GM06990 (cell line): ENCODE data around the gene MESD.

Experiments used
- DNase-seq: peaks from one replicate; pipeline ENCODE4 v3.0.0-alpha.2; 2011; ENCODE audit not compliant: insufficient read length; ENCODE audit errors: extremely low read depth
- H3K27me3 ChIP-seq: replicated peaks from 2 replicates; pipeline ENCODE4 v1.6.0; 2011; ENCODE audit warnings: low read length; ENCODE audit not compliant: control insufficient read depth, insufficient read depth
- H3K36me3 ChIP-seq: 2 replicates; pipeline ENCODE4 v1.5.1; 2011; ENCODE audit warnings: low read length; ENCODE audit not compliant: control insufficient read depth, insufficient read depth
- H3K4me3 ChIP-seq: replicated peaks from 2 replicates; pipeline ENCODE4 v1.5.1; 2011; ENCODE audit warnings: low read depth, mild to moderate bottlenecking, control low read depth, low read length
- CTCF ChIP-seq: IDR thresholded peaks from 2 replicates; pipeline ENCODE4 v1.5.1; 2011; ENCODE audit warnings: low read length, control low read depth, mild to moderate bottlenecking, inconsistent platforms; ENCODE audit not compliant: insufficient read depth, poor library complexity, severe bottlenecking

Gene MESD

DNA sequence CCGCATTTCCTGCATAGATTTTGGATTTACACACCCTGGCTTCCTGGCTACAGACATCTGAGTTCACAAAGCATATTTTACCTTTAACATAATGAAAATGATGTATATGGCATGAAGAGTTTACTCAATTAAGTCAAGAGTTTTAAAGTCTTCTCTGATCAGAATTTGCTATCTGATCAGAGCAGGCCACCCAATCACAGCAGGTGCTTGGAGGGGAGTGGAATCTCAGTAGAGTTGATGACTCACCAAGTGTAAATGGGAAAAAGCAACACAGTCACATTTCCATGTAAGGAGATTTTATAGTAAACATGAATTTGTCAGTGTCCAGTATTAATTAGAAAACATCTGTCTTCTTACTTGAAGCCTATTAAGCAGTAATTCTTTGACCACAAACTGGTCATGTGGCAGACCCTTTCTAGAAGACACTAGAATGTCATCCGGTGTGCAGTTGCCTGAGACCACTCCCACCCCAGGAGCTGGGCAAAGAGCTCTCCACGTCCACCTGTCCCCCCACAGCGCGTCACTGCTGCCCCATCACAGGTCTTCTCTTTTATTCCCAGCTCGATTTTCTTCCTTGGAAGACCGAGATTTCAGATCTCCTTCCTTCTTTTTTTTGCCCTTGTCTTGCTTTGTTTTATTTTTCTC lies 10.8 kb downstream of the MESD start:
- Histone ChIP-seq H3K36me3 (peaks cover 17% of the 10 kb centered on the region), H3K4me3 (no peak overlapping the region), H3K27me3 (no peaks in the 10 kb centered on the region)
- DNase-seq = no peak
- no peak for TF ChIP-seq CTCF

DNA sequence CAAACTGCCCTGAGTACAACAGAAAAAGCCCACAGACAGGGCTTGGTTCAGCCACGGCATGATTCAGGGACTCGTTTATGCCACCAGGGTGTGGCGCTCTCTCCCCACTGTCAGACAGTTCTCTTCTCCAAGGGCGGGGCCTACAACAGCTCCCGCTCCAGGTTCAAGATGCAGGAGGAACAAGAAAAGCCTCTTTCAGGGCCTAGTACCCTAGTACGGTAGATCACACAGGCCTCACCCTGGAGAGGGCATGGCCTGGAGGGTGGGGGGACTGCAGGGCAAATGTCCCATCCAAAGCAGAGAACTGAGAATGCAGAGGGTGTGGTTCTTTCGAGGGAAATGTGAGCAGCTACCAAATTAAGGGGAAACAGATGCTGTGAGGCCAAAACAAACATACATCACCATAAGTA lies 12.0 kb downstream of the MESD start:
- peak; percentile 51 for TF ChIP-seq CTCF
- H3K4me3 ChIP-seq = no peak overlapping the region
- no peaks in the 10 kb centered on the region for H3K27me3 ChIP-seq
- DNase-seq = no peak
- peaks cover 19% of the 10 kb centered on the region for H3K36me3 ChIP-seq

DNA sequence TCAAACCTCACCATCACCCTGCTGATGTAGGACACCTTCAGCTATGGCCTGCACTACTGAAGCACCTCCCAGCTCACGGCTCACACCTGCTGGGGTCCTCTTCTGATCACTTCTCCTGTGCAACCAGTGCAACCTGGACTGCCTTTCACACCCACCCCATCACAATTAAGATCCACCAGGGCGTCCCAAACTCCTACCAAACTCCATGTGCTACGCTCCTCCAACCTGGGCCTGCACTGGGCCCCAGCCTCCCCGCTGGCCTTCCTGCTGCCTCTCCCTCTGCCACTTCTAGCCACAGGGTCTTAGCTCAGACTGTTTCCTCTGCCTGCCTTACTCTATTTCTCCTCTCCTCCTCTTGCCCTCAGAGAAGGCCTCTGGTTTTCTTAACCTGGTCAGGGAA lies 12.8 kb downstream of the MESD start:
- Histone ChIP-seq H3K4me3 (no peak overlapping the region), H3K27me3 (no peaks in the 10 kb centered on the region), H3K36me3 (peaks cover 19% of the 10 kb centered on the region)
- DNase-seq = no peak
- no peak for TF ChIP-seq CTCF

DNA sequence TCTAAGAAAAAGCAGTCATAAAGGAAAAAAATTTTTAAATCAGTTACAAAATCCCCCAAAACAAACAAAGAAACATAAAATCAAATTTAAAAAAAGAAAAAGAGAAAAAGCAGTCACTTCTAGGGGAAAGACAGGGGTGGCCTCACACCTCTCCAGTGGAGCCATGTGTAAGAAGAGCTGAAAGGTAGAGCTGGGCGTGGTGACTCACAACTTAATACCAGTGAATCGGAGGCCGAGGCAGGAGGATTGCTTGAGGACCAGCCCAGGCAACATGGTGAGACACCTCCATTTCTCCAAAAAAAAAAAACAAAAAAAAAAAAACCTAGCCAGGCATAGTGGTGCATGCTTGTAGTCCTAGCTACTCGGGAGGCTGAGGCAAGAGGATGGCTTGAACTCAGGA lies 14.7 kb downstream of the MESD start:
- Histone ChIP-seq H3K27me3 (no peaks in the 10 kb centered on the region), H3K36me3 (peaks cover 19% of the 10 kb centered on the region), H3K4me3 (no peak overlapping the region)
- no peak for DNase-seq
- no peak for TF ChIP-seq CTCF

GRCh38 chr15:80972276-80972675 lies 17.3 kb downstream of the MESD start:
- DNase-seq = no peak

More at GRCh38 chr15:80972276-80972675, 17.3 kb downstream of the MESD start:
- peaks cover 12% of the 10 kb centered on the region for H3K36me3 ChIP-seq
- TF ChIP-seq CTCF = no peak
- no peaks in the 10 kb centered on the region for H3K27me3 ChIP-seq
- H3K4me3 ChIP-seq = no peak overlapping the region
